GM21619 (cell line): ENCODE results near the gene PADI3.
"Not testable (repeated sequence)": the region's sequence is repeated elsewhere in the genome, so short reads cannot be mapped to it uniquely, and the experiment has no call there.

Experiments used
- ATAC-seq: cut with Tn5 transposase; IDR thresholded peaks from one replicate; pipeline ENCODE4 v1.9.1; 2021; ENCODE audit not compliant: unreplicated experiment

Gene PADI3

GRCh38 chr1:17321857-17322390, 73.0 kb downstream of the PADI3 start:
- ATAC-seq = not testable (repeated sequence)

GRCh38 chr1:17328855-17329254, 80.0 kb downstream of the PADI3 start:
- ATAC-seq = no peak

- no peak for ATAC-seq
Observed at GRCh38 chr1:17329610-17330009, 80.7 kb downstream of the PADI3 start.

GRCh38 chr1:17330856-17331255, 82.0 kb downstream of the PADI3 start:
- ATAC-seq = no peak

DNA sequence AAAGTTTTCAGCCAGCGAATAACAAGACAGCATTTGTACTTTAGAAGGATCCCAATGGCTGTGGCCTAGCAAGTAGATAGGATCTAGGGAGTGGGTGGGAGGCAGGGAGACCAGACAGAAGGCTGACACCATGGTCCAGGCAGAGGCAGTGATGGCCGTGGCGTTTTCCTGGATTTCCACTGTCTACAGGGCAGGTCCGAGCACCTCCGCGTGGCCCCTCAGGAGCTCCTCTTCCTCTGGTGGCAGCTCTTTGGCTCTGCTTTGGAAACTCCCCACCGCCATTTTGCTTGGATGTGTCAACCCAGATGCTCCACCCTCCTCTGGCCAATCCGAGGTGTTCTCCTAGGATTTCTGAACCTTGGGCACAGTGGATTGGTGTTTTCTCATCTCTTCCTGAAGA, 84.2 kb downstream of the PADI3 start:
- no peak for ATAC-seq
